ENCODE measurements around the gene FOXP3.

GRCh38 chrX:49276671-49277534 is 12.4 kb upstream of the FOXP3 start:
- TF ChIP-seq CTCF (IDR thresholded peaks at IDR 0.05) (no peak), POLR2AphosphoS5 (IDR thresholded peaks at IDR 0.05; ENCODE audit: insufficient read depth in 1 of 2, low read depth in 1 of 2) (no peak), POLR2A (IDR thresholded peaks at IDR 0.05) (no peak)

All from vagina (tissue), 2 donors.